Measurements from ENCODE around the gene PFKL. TPM values are rescaled to one million over a fixed set of nuclear protein-coding genes. Genes with fewer than 3 reads are reported as not detected.

Gene PFKL
- total RNA-seq, 1 experiment from 2014 or later: 150 TPM

GRCh38 chr21:44337941-44338895 is 38.4 kb downstream of the PFKL start:
- ATAC-seq: peak; percentile 47
- Histone ChIP-seq H3K79me2 (ENCODE audit: insufficient read depth, low read length) (no peaks in the 10 kb centered on the region), H3K9ac (ENCODE audit: low read length) (no peak overlapping the region; the same call in 1 of the 2 replicates), H3K27me3 (ENCODE audit: insufficient read depth, low read length) (no peaks in the 10 kb centered on the region), H3K4me1 (ENCODE audit: control insufficient read depth in 1 of 2, insufficient read depth in 2 of 2, low read length in 2 of 2) (peaks cover 14 to 20% of the 10 kb centered on the region in 2 experiments; a peak in 3 of 4 replicates), H3K36me3 (ENCODE audit: control insufficient read depth in 1 of 2, insufficient read depth in 2 of 2, low read length in 2 of 2) (no peaks in the 10 kb centered on the region), H3K27ac (ENCODE audit: low read depth, low read length) (peak overlapping the region; percentile 72), H2AFZ (ENCODE audit: low read depth, low read length, poor library complexity, severe bottlenecking) (no peak overlapping the region), H3K9me2 (ENCODE audit: insufficient read depth) (no peaks in the 10 kb centered on the region), H3K4me3 (replicated peaks in 1 of 2; ENCODE audit: low read depth in 1 of 2, low read length in 2 of 2) (peak overlapping the region; percentile 25 to 41), H3K4me2 (ENCODE audit: low read length) (peak overlapping the region; percentile 76), H3K9me3 (ENCODE audit: control insufficient read depth in 1 of 2, insufficient read depth in 1 of 2, low read depth in 1 of 2, low read length in 2 of 2) (no peaks in the 10 kb centered on the region), H4K20me1 (ENCODE audit: insufficient read depth) (no peaks in the 10 kb centered on the region)
- CTCF ChIA-PET: interaction anchor here (1.5 kb wide), 1 partner anchor 35 kb away, joined by 10 read pairs; no protein-coding TSS in a partner anchor
- DNase-seq (ENCODE audit: low read depth, low spot score): peak; percentile 47
- no TSS peak for BruUV-seq (replicated peaks)
- POLR2A ChIA-PET: interaction anchor here (0.6 to 1.0 kb wide), 3 partner anchors 38 to 1415 kb away, joined by 3 to 4 read pairs (median 3); no protein-coding TSS in a partner anchor
- RAD21 ChIA-PET (ENCODE audit: low non-redundant PET in 1 of 2, low total read pairs in 2 of 2, uncharacterized antibody in 2 of 2, unreplicated experiment in 2 of 2): interaction anchor here in 1 of 2 experiments (1.2 kb wide), 1 partner anchor 90 kb away, joined by 3 read pairs; no protein-coding TSS in a partner anchor
- TF ChIP-seq CTCF (IDR thresholded peaks at IDR 0.05 in 2 of 3, conservative IDR thresholded peaks at IDR 0.05 in 1 of 3; ENCODE audit: borderline replicate concordance in 1 of 3, insufficient read depth in 1 of 3, low read depth in 2 of 3, low read length in 2 of 3) (peak in 2 of 3 experiments; percentile 44 to 47; a peak in 3 of 6 replicates), CBX3 (IDR thresholded peaks at IDR 0.05; ENCODE audit: low read depth) (no peak)
- intact Hi-C loops (cut with micrococcal nuclease): no loop called here

Measured in HCT116 (cell line).